H1 (cell line): ENCODE data around the gene CBY1. TPM values are rescaled to one million over a fixed set of nuclear protein-coding genes. Genes with fewer than 3 reads are reported as not detected.

ENCODE experiments used
- CTCF ChIA-PET: fragments of 300-600 bp; sonication (Branson Sonifier 250); formaldehyde crosslinking; loops from one replicate; lab custom pipeline; 2021; ENCODE audit not compliant: partially characterized antibody; lab: Charles Lee
- POLR2A ChIA-PET: fragments of 300-600 bp; sonication (Branson Sonifier 250); formaldehyde crosslinking; loops from one replicate; lab custom pipeline; 2021; ENCODE audit warnings: inconsistent platforms; ENCODE audit not compliant: partially characterized antibody; lab: Charles Lee
- DNase-seq, 2 experiments: peaks; one replicate each; pipeline versions ENCODE4 v3.0.0 to v3.0.0-alpha.2; 2010 to 2022; ENCODE audit warnings: low spot score in 2 of 2, low read depth in 1 of 2, mixed read lengths in 1 of 2
- FAIRE-seq: peaks from 2 replicates; lab custom pipeline; 2011; peaks lifted over from hg19 to GRCh38; lab: Jason Lieb, UNC
- H2AFZ ChIP-seq: 2 replicates; pipeline ENCODE4 v1.8.1; 2012; ENCODE audit warnings: low read length, inconsistent platforms
- H2AK5ac ChIP-seq: 2 replicates; pipeline ENCODE4 v1.6.1; 2013; ENCODE audit warnings: low read depth, low read length
- H2BK120ac ChIP-seq: replicated peaks from 2 replicates; pipeline ENCODE3; 2013; ENCODE audit warnings: low read depth, low read length, inconsistent platforms
- H2BK12ac ChIP-seq: 2 replicates; pipeline ENCODE4 v1.6.1; 2013; ENCODE audit warnings: low read depth, low read length
- H2BK15ac ChIP-seq: 2 replicates; pipeline ENCODE4 v1.6.1; 2013; ENCODE audit warnings: low read length
- H2BK20ac ChIP-seq: 2 replicates; pipeline ENCODE4 v1.6.1; 2013; ENCODE audit warnings: low read length
- H2BK5ac ChIP-seq: 2 replicates; pipeline ENCODE4 v1.6.1; 2013; ENCODE audit warnings: low read depth, low read length
- H3K14ac ChIP-seq: 2 replicates; pipeline ENCODE4 v1.6.1; 2013; ENCODE audit warnings: inconsistent platforms; ENCODE audit not compliant: insufficient read length
- H3K18ac ChIP-seq: 2 replicates; pipeline ENCODE4 v1.6.1; 2013; ENCODE audit warnings: low read length; ENCODE audit errors: extremely low read depth
- H3K23ac ChIP-seq: 2 replicates; pipeline ENCODE4 v1.6.1; 2013; ENCODE audit warnings: inconsistent platforms; ENCODE audit not compliant: insufficient read length
- H3K23me2 ChIP-seq: 2 replicates; pipeline ENCODE4 v1.6.1; 2013; ENCODE audit warnings: low read depth, low read length
- H3K27ac ChIP-seq: 2 replicates; pipeline ENCODE4 v1.6.1; 2011; ENCODE audit warnings: low read depth, low read length, inconsistent platforms
- H3K27me3 ChIP-seq, 4 experiments: replicated peaks in 1 of 4; 1 replicate in 1 of 4; 2 replicates in 3 of 4; pipeline versions ENCODE4 v1.6.1 to v1.8.1; 2011 to 2013; ENCODE audit warnings: low read length in 3 of 4, mild to moderate bottlenecking in 3 of 4, inconsistent platforms in 2 of 4, mixed read lengths in 2 of 4, moderate library complexity in 1 of 4; ENCODE audit not compliant: control insufficient read depth in 3 of 4, insufficient read depth in 3 of 4; ENCODE audit errors: extremely low read depth in 1 of 4
- H3K36me3 ChIP-seq, 4 experiments: 2 replicates each; pipeline versions ENCODE4 v1.6.1 to v1.8.1; 2011 to 2013; ENCODE audit warnings: mild to moderate bottlenecking in 4 of 4, low read length in 3 of 4, moderate library complexity in 2 of 4, control low read depth in 1 of 4, inconsistent platforms in 1 of 4; ENCODE audit not compliant: insufficient read depth in 4 of 4, control insufficient read depth in 2 of 4
- H3K4ac ChIP-seq: replicated peaks from 2 replicates; pipeline ENCODE3; 2013; ENCODE audit warnings: low read length, low read depth, mixed read lengths, inconsistent platforms; ENCODE audit not compliant: insufficient read length
- H3K4me1 ChIP-seq, 4 experiments: replicated peaks in 1 of 4; 1 replicate in 1 of 4; 2 replicates in 3 of 4; pipeline versions ENCODE4 v1.6.1 to v1.8.1; 2011 to 2013; ENCODE audit warnings: low read length in 3 of 4, inconsistent platforms in 2 of 4, mixed read lengths in 1 of 4; ENCODE audit not compliant: insufficient read depth in 4 of 4, control insufficient read depth in 3 of 4
- H3K4me2 ChIP-seq, 2 experiments: 2 replicates each; pipeline versions ENCODE4 v1.6.1 to v1.8.1; 2011 to 2013; ENCODE audit warnings: low read depth in 2 of 2, low read length in 2 of 2, control low read depth in 1 of 2, inconsistent platforms in 1 of 2, mild to moderate bottlenecking in 1 of 2; ENCODE audit not compliant: insufficient read depth in 1 of 2
- H3K4me3 ChIP-seq, 4 experiments: fragments of 200-600, 300-600 bp in 1 of 4; sonication (generic), shearing (Covaris generic), sonication (Bioruptor Twin) in 1 of 4; 2 replicates each; pipeline versions ENCODE4 v1.5.1 to v1.8.1; 2011 to 2016; ENCODE audit warnings: low read length in 4 of 4, low read depth in 3 of 4, control low read depth in 2 of 4, inconsistent platforms in 2 of 4, mild to moderate bottlenecking in 2 of 4, mixed read lengths in 1 of 4, moderate library complexity in 1 of 4; ENCODE audit not compliant: insufficient read depth in 2 of 4; ENCODE audit errors: extremely low read depth in 1 of 4
- H3K56ac ChIP-seq: replicated peaks from 2 replicates; pipeline ENCODE3; 2013; ENCODE audit warnings: low read depth, mild to moderate bottlenecking, mixed read lengths, low read length, inconsistent platforms; ENCODE audit not compliant: insufficient read length
- H3K79me1 ChIP-seq: 2 replicates; pipeline ENCODE4 v1.6.1; 2013; ENCODE audit warnings: low read depth, low read length, control low read depth
- H3K79me2 ChIP-seq, 2 experiments: 2 replicates each; pipeline versions ENCODE4 v1.6.1 to v1.8.1; 2012 to 2013; ENCODE audit warnings: low read length in 2 of 2, mild to moderate bottlenecking in 2 of 2, inconsistent platforms in 1 of 2; ENCODE audit not compliant: insufficient read depth in 2 of 2, control insufficient read depth in 1 of 2
- H3K9ac ChIP-seq, 4 experiments: replicated peaks in 1 of 4; 1 replicate in 1 of 4; 2 replicates in 3 of 4; pipeline versions ENCODE4 v1.6.1 to v1.8.1; 2011 to 2013; ENCODE audit warnings: low read depth in 3 of 4, low read length in 3 of 4, control low read depth in 2 of 4, mild to moderate bottlenecking in 2 of 4, moderate library complexity in 2 of 4, inconsistent platforms in 1 of 4; ENCODE audit errors: extremely low read depth in 1 of 4
- H3K9me3 ChIP-seq, 2 experiments: 2 replicates each; pipeline versions ENCODE4 v1.6.1 to v1.8.1; 2012 to 2013; ENCODE audit warnings: mild to moderate bottlenecking in 2 of 2, moderate library complexity in 2 of 2, control low read depth in 1 of 2, inconsistent platforms in 1 of 2, low read depth in 1 of 2, low read length in 1 of 2, mixed read lengths in 1 of 2; ENCODE audit not compliant: insufficient read depth in 2 of 2
- H4K20me1 ChIP-seq, 2 experiments: replicated peaks in 1 of 2; 2 replicates each; pipeline versions ENCODE3 to v1.8.1; 2011 to 2013; ENCODE audit warnings: inconsistent platforms in 2 of 2, low read length in 2 of 2, mild to moderate bottlenecking in 1 of 2; ENCODE audit not compliant: insufficient read depth in 2 of 2, control insufficient read depth in 1 of 2
- H4K5ac ChIP-seq: 2 replicates; pipeline ENCODE4 v1.6.1; 2013; ENCODE audit warnings: low read length, low read depth, mixed read lengths, inconsistent platforms; ENCODE audit not compliant: insufficient read length
- H4K8ac ChIP-seq: 2 replicates; pipeline ENCODE4 v1.8.0; 2013; ENCODE audit warnings: mild to moderate bottlenecking, moderate library complexity, low read length, inconsistent platforms; ENCODE audit not compliant: insufficient read depth; ENCODE audit errors: extremely low read depth
- H4K91ac ChIP-seq: replicated peaks from 2 replicates; pipeline ENCODE3; 2013; ENCODE audit warnings: low read length, mixed read lengths, inconsistent platforms; ENCODE audit not compliant: insufficient read length
- CBX8 ChIP-seq: fragments of 300-800, 300-1000 bp; sonication (generic); IDR thresholded peaks from 2 replicates; pipeline ENCODE4 v1.7.1; 2016; ENCODE audit warnings: low read depth, low read length, borderline replicate concordance
- CHD1 ChIP-seq: IDR thresholded peaks from 2 replicates; pipeline ENCODE4 v1.6.1; 2012; ENCODE audit warnings: low read depth, low read length, improper control_type of control experiment
- FOSL1 ChIP-seq: IDR thresholded peaks from 2 replicates; pipeline ENCODE4 v1.6.1; 2011; ENCODE audit warnings: mild to moderate bottlenecking, low read depth, low read length, moderate library complexity; ENCODE audit not compliant: insufficient read depth
- GTF2F1 ChIP-seq: IDR thresholded peaks from 2 replicates; pipeline ENCODE4 v1.6.1; 2012; ENCODE audit warnings: low read depth, low read length, improper control_type of control experiment, borderline replicate concordance
- MAX ChIP-seq: IDR thresholded peaks from 2 replicates; pipeline ENCODE4 v1.6.1; 2012; ENCODE audit warnings: inconsistent platforms
- RBBP5 ChIP-seq: IDR thresholded peaks from 2 replicates; pipeline ENCODE4 v1.7.1; 2012; ENCODE audit warnings: low read depth, mild to moderate bottlenecking, inconsistent platforms, low read length, moderate library complexity, borderline replicate concordance
- SP2 ChIP-seq: IDR thresholded peaks from 2 replicates; pipeline ENCODE4 v1.6.1; 2012; ENCODE audit warnings: mild to moderate bottlenecking, low read length, inconsistent platforms
- WGBS, 2 experiments: shearing (Covaris generic) in 1 of 2; methylation state at CpG; one replicate each; pipeline versions ENCODE4 v1.1.6 to v1.1.7; 2013 to 2015; ENCODE audit warnings: low lambda C conversion rate in 2 of 2, mixed read lengths in 2 of 2, inconsistent platforms in 1 of 2, low coverage in 1 of 2, missing lambda C conversion rate in 1 of 2; ENCODE audit not compliant: insufficient replicate concordance in 2 of 2, insufficient coverage in 1 of 2, insufficient read length in 1 of 2; ENCODE audit errors: extremely low coverage in 1 of 2, missing lambda C conversion rate in 1 of 2; 5-methylcytosine and 5-hydroxymethylcytosine counted together
- polyA plus RNA-seq, 7 experiments: library from polyadenylated mRNA; depleted of rRNA in 3 of 7; stranded (reverse) in 5 of 7; unstranded in 2 of 7; fragments of >200 nt in 5 of 7; fragments of 200-250 nt in 2 of 7; gene quantifications; 1 replicate in 5 of 7; 2 replicates in 1 of 7; 4 replicates in 1 of 7; pipeline versions ENCODE4 v1.2.1 to v1.2.3, GENCODE V29; 2011 to 2013; ENCODE audit warnings: missing spikeins in 2 of 7, mixed read lengths in 2 of 7
- total RNA-seq: library from RNA; stranded (reverse); fragmentation: NEBNext Ultra II Directional; extraction: Animal tissue kit (Norgen Biotek cat#: 25700); gene quantifications from 2 replicates; pipeline ENCODE4 v1.2.1, GENCODE V29; 2021
- TF ChIP-seq, protein P1 (sequence below): IDR thresholded peaks from 2 replicates; pipeline ENCODE4 v1.6.1; 2011; ENCODE audit warnings: low read depth, mild to moderate bottlenecking, low read length; ENCODE audit not compliant: insufficient read depth

CBY1 gene
- total and polyA plus RNA-seq, 2 of the 8 experiments (the other 6 are each of a cell fraction or from before 2014, with no cell fraction given), result 23.2 to 30.2 TPM

DNA sequence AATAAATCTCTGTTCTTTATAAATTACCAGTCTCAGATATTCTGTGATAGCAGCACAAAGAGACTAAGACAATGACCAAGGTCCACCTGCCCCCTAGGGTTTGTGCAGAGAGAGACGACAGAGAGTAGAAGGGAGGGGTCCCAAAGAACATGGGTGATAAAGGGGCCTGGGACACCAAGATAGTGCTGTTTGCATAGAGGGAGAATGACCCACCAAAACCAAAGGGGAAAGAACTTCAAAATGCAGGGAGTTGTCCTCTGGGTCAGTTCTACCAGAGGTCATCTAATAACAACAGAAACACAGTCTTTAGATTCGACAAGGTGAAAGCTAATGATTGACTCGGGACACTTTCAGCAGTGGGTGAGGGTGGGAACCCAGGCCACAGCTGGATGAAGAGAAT lies 23.9 kb upstream of the CBY1 start:
- no peak overlapping the region for H3K9ac ChIP-seq
- H3K14ac ChIP-seq, result no peak overlapping the region
- no peak overlapping the region for H2BK120ac ChIP-seq
- H3K4me3 ChIP-seq, result no peak overlapping the region
- no peaks in the 10 kb centered on the region for H3K79me1 ChIP-seq
- no peaks in the 10 kb centered on the region for H3K79me2 ChIP-seq
- no peak overlapping the region for H4K91ac ChIP-seq
- no peak overlapping the region for H4K8ac ChIP-seq
- H2AFZ ChIP-seq, result no peak overlapping the region
- no peaks in the 10 kb centered on the region for H3K23me2 ChIP-seq
- no peak overlapping the region for H3K4ac ChIP-seq
- H3K4me1 ChIP-seq, result no peaks in the 10 kb centered on the region
- DNase-seq (no peak), FAIRE-seq (no peak)
- no peak overlapping the region for H2BK15ac ChIP-seq
- H3K27ac ChIP-seq, result no peak overlapping the region
- peaks cover 0 to 2% of the 10 kb centered on the region in 2 experiments for H4K20me1 ChIP-seq
- no peak overlapping the region for H3K18ac ChIP-seq
- H2AK5ac ChIP-seq, result no peak overlapping the region
- H3K56ac ChIP-seq, result no peak overlapping the region
- H2BK12ac ChIP-seq, result no peak overlapping the region
- no peak overlapping the region for H2BK5ac ChIP-seq
- H4K5ac ChIP-seq, result no peak overlapping the region
- peaks cover 0 to 20% (median 2%) of the 10 kb centered on the region in 4 experiments; a peak in 4 of 8 replicates for H3K36me3 ChIP-seq
- CTCF ChIA-PET, result interaction anchor here (1.0 kb wide), 1 partner anchor 136 kb away, joined by 3 read pairs; no protein-coding TSS in a partner anchor
- no peak for TF ChIP-seq CBX8
- no peak for TF ChIP-seq CHD1
- no peak for TF ChIP-seq GTF2F1
- TF ChIP-seq RBBP5, result no peak
- TF ChIP-seq MAX, result no peak
- no peak for TF ChIP-seq FOSL1
- TF ChIP-seq SP2, result no peak
- TF ChIP-seq, protein P1, sequence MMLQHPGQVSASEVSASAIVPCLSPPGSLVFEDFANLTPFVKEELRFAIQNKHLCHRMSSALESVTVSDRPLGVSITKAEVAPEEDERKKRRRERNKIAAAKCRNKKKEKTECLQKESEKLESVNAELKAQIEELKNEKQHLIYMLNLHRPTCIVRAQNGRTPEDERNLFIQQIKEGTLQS, result no peak
- H2BK20ac ChIP-seq, result no peak overlapping the region
- H3K4me2 ChIP-seq, result no peak overlapping the region
- H3K23ac ChIP-seq, result no peak overlapping the region
- no peaks in the 10 kb centered on the region for H3K9me3 ChIP-seq
- POLR2A ChIA-PET, result interaction anchor here (1.1 kb wide), 1 partner anchor 13 kb away, joined by 3 read pairs; no protein-coding TSS in a partner anchor
- 77% methylated on average over 3 of the region's 3 CpGs; no CpG with 5 or more reads in 1 of the 2 experiments for WGBS, 2 experiments
- no peaks in the 10 kb centered on the region for H3K27me3 ChIP-seq
